Measurements from ENCODE around the gene TADA3.
"Not testable (repeated sequence)": the region's sequence is repeated elsewhere in the genome, so short reads cannot be mapped to it uniquely, and the experiment has no call there.

Gene TADA3

GRCh38 chr3:9783954-9784353 is 8.3 kb downstream of the TADA3 start:
- DNase-seq: no peak

DNA sequence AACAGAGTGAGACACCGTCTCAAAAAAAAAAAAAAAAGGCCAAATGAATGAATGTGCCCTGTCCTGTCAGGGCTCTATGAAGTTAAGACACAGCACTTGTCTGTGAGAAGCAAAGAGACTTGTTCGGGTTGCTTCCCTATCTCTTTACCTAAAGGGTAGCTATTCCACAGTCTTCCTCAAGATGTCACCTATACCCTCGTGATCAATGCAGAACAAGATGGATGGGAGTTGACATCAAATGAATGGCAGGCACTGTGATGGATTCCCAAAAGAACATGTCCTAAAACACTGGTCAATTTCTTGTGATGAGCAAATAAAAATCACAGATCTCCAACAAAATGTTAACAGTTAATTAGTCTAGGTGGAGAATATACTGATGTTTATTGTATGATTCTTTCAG is 9.5 kb downstream of the TADA3 start:
- peak in 1 of 6 experiments; percentile 10 for DNase-seq

DNA sequence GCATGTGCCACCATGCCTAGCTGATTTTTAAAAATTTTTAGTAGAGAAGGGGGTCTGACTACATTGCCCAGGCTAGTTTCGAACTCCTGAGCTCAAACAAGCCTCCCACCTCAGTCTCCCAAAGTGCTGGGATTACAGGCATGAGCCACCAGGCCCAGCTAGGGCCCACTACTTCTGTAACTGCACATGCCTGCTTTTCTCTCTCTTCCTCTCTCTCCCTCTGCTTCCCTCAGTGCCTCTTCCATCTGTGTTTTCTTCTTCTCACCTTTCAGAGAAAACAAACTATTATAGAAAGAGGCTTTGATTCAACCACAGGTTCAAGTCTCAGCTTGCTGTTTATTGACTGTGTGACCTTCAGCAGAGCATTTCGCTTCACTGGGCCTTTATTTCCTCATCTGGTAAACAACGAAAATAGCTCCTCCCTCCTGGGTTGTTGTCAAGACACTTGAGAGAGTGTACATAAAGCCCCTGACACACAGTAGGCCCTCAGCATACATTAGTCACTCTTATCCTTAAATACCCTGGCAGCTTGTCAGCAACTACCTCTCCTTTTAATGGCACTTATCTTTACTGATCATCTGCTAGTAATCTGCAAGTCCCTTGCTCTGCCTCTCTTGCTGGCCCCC is 10.2 kb downstream of the TADA3 start:
- no peak for DNase-seq

DNA sequence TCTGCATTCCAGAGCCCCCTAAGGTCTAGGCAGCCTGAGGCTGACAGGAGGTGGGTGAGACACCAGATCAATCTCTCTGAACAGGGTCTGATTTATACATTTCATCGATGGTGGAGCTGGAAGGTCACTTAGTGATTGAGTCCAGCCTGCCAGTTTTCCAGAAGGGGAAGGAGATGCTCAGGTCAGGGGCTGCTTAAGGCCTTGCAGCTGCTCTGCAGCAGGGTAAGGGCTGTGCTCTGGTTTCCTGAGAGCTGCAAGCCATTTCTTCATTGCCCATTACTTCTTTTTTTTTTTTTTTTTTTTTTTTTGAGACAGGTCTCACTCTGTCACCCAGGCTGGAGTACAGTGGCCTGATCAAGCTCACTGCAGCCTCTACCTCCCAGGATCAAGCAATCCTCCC is 10.7 kb downstream of the TADA3 start:
- no peak for DNase-seq

DNA sequence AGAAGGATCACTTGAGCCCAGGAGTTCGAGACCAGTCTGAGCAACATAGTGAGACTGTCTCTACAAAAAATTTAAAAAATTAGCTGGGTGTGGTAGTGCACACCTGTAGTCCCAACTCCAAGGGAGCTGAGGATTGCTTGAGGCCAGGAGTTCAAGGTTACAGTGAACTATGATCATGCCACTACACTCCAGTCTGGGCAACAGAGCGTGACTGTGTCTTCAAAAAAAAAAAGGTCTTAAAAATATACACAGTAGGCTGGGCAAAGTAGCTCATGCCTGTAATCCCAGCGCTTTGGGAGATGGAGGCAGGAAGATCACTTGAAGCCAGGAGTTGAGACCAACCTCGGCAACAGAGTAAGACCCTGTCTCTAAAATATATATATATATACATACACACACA is 11.4 kb downstream of the TADA3 start:
- no peak for DNase-seq

DNA sequence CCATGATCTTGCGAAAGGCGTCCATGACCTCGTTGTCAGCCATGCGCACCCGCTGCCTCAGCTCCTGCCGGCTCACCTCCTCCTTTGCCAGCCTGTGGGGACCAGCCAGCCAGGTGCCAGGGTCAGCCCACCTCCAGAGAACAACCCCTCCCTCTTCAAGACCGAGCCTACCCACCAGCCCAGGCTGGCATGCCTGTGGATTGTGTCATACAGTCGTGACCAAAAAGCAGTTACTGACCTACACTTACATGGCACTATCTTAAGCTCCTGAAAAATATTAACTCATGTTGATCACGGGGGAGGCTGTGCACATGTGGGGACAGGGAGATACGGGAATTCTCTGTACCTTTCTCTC is 11.8 kb downstream of the TADA3 start:
- DNase-seq: no peak

DNA sequence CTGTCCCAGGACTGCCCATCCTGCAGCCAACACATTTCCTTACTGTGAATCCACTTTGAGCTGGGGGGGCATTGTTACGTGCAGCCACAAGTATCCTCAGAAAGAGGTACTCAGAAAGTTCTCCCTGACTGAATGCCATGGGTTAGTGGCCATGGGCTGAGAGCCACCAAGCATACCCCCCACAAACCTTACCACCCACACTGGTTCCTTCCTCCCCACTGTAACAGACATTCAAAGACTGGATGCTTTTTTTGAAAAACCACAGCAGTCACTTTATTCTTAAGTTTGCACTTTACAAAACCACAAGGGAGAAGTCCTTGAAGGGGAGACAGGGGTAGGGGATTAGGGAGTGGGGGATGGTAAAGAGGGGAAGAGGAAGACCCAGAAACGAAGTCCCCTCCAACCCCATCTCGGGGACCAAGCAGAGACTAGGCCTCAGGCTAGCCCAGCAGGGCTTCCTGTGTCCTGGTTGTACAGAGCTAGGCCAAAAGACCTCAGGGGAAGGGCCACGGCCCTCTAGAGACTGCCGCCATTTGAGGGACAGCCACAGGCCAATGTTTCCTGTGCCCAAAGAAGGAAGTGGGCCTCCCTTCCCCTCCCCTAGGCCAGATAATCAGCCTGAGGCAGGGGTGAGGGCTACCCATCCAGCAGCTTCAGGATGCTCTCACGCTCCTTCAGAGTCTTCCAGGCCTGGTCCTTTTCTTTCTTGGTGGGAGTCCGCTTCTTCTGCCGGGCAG is 12.4 kb downstream of the TADA3 start:
- DNase-seq: peak in 3 of 6 experiments; percentile 16 to 24 (median 21)

GRCh38 chr3:9779075-9779593 is 13.1 kb downstream of the TADA3 start:
- DNase-seq: no peak

GRCh38 chr3:9778143-9779074 is 13.9 kb downstream of the TADA3 start:
- no peak for DNase-seq

DNA sequence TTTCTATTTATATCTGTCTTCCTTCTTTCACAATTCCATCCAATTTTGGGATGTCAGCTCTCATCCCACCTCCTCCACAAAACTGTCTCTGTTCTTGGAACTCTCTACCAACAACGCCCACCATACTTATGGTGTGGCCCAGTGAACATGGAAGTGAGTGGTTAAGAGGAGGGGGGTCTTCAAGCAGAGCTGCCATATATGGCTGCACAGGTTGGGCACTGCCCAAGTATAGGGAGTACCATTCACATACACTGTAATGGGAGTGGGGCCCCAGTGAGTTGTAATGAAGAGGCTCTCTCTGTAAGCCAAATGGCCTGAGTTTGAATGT is 14.6 kb downstream of the TADA3 start:
- no peak for DNase-seq

DNA sequence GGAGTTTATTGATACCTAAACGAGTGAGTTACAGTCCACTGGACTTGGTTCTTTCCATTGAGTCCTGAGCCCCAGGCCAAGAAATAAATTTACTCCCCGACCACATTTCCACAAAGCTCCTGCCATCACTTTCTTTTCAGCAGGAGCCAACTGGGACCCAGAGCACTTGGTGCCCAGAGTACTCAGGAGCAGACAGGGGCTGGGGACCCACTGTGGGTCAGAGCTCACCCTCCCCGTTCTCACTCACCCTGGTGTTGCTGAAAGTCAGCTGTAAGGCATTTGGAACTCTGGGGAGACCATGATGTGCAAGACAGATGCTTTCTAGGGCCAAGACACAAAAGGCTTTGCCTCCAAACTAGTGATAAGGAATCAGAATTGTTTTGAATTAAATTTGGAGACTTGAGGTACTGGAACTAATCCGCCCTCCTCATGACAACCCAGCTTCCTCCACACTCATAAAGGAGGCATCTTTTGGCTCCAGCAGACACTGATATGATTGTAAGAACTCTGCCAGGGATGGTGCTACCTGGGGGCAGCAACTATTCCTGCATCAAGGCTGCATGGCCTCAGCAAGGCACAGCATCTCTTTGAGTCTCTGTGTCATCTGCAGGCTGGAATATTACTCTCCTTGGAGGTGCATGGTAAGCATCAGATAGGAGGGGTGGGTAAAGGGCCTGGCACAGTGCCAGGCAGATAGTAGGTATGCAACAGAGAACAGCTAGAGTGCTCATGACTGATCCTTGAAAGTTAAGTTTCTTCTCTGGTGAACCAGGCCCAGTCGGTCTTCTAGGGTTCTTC is 15.2 kb downstream of the TADA3 start:
- DNase-seq: no peak

- DNase-seq: not testable (repeated sequence)
Observed at GRCh38 chr3:9771007-9771406, 21.3 kb downstream of the TADA3 start.

DNA sequence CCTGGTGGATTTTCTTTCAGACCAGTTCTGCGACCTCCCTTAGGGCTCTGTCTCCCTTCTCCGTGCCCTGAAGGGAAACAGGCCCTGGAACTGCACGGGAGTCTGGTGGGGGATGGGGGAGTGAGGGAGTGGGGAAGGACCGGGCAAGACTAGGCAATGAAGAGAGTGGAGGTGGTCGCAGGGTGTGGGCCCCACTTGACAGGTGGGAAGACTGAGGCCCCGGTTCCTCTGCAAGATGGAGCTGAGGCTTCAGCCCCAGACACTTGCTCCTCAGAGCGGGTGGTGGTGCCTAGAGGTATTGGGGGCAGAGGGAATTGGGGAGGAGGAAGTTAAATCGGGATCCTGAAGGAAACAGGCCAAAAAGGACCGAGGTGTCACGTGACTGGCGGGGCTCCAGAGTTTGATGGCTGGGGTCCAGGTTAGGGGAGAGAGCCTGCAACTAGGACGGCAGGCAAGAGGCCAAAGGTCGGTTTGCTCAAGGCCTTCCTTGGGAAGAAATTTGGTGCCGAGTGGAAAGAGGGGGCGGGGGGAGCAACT is 21.9 kb downstream of the TADA3 start:
- DNase-seq: no peak

GRCh38 chr3:9769426-9770275 is 22.6 kb downstream of the TADA3 start, which contains the start of gene CAMK1:
Gene CAMK1, minus strand, starts transcription at chr3:9769947. Its CDS starts 2,198 bp downstream, at chr3:9767749.
- peak in 5 of 6 experiments; percentile 4 to 39 (median 23) for DNase-seq

- DNase-seq: no peak
Observed at GRCh38 chr3:9769012-9769411, 23.3 kb downstream of the TADA3 start.

DNA sequence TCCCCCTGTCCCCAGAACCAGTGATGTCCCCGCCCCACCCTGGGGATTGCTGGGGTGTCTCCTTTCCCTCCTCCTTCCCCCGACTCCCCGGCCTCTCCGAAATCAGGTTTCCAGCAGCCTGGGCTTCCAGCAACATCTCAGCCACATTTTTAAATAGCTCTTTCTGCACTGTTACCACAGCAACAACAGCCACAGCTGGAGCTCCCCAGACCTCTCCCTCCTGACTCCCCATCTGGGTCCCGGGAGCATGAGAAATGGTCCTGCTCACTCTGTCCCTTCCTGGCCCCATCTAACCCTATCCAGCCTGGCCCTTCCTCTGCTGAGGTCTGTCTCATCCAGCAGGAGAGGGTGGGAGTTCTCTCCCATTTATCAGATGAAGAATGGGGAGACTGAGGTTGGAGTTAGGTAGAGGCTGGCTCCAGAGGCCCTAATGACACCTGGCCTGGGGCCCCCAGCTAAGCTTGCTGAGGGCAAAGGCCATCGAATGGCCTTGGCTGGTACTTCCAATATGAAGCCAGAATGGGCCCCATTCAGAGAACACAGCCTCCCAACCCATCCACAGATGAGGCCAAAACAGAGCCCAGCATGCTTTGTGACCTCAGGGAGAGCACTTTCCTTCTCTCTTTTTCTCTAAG is 24.0 kb downstream of the TADA3 start:
- DNase-seq: no peak

DNA sequence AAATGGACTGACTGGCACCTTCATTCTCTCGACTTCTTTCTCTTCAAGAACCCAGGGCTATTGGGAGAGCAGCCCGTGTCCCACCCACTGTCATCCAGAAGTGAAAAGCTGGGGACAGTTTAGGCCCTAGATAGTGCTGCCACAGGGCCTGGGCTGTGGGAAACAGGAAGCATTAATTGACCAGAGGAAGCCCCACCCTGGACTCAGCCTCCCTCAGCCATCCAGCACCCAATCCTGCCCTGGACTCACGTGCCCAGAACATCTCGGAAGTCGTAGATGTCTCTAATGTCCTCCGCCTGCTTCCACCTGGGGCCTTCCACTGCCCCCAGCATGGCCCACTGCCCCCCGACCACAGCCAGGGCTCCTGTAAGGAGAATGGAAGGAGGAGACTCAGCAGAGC is 24.9 kb downstream of the TADA3 start:
- DNase-seq: no peak

- no peak for DNase-seq
Observed at GRCh38 chr3:9765865-9766264, 26.4 kb downstream of the TADA3 start.

- DNase-seq: no peak
Observed at GRCh38 chr3:9762871-9763270, 29.4 kb downstream of the TADA3 start.

DNA sequence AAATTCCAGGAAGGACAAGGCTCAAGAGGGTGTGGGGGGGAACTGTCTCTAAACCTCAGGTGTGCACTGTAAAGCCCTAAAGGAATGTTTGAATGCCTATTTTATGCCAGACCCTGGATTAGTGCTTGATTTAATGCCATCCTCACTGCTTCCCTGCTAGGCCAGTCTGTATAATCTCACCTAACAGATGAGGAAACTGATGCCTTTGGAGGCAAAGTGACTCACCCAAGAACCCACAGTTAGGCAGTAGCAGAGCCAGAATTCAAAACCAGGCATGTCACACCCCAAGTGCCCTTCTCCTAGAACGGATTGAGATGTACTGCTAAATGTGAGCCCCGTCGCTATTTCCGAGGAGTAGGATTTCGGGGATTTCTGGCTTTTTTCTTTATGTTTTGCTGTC is 30.4 kb downstream of the TADA3 start:
- no peak for DNase-seq
